Measurements from ENCODE around the gene REM1. TPM values are rescaled to one million over a fixed set of nuclear protein-coding genes. Genes with fewer than 3 reads are reported as not detected.
"Not testable (repeated sequence)": the region's sequence is repeated elsewhere in the genome, so short reads cannot be mapped to it uniquely, and the experiment has no call there.

REM1 gene
- total and polyA plus RNA-seq, 2 of the 4 experiments (the other 2 are of a cell fraction), result not detected

DNA sequence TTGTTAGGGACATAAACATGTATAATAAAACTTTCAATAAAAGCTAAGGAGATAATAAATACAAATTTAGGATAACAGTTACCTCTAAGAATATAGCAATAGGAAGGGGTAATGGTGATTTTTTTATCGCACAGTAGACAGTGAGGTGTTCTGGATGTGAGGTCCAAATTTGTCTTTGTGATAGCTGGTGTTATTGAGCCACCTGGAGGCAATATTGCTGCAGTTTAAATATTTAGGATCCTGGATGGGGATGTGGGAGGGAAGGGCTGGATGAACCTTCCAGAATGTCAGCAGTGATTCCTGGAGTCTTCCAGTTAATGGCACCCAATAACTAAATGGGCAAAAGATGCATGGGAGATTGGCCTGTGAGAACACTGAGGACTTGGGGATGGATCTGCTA is 20.7 kb upstream of the REM1 start:
- H3K18ac ChIP-seq (ENCODE audit: low read depth, low read length), result no peak overlapping the region
- in situ Hi-C loops (cut with MboI; ENCODE audit: low sequenced_read_pairs) (no loop called here), intact Hi-C loops (cut with micrococcal nuclease) (no loop called here), dilution Hi-C loops (cut with HindIII; ENCODE audit: low sequenced_read_pairs, unreplicated experiment) (no loop called here)
- no peak overlapping the region for H3K9ac ChIP-seq (ENCODE audit: low read depth, low read length)
- no peak overlapping the region for H3K4ac ChIP-seq (ENCODE audit: low read depth, low read length)
- H2BK5ac ChIP-seq (ENCODE audit: low read depth, low read length, poor library complexity, severe bottlenecking), result no peak overlapping the region
- H2BK120ac ChIP-seq (ENCODE audit: low read depth, low read length), result no peak overlapping the region
- H3K79me1 ChIP-seq (ENCODE audit: low read depth in 1 of 2, low read length in 2 of 2), result no peaks in the 10 kb centered on the region
- no peak overlapping the region for H2AK5ac ChIP-seq (ENCODE audit: low read depth, low read length)
- 0 out of 2 replicates have a peak, but pooled peaks cover 1% of the 10 kb centered on the region for H3K27me3 ChIP-seq (ENCODE audit: control insufficient read depth, insufficient read depth, low read length)
- no peak overlapping the region for H3K27ac ChIP-seq (ENCODE audit: insufficient read depth, low read length)
- no peak overlapping the region for H2BK20ac ChIP-seq (ENCODE audit: low read depth, low read length)
- no peaks in the 10 kb centered on the region for H4K20me1 ChIP-seq (ENCODE audit: insufficient read depth, low read length)
- TF ChIP-seq FOS (IDR thresholded peaks at IDR 0.05; ENCODE audit: low read depth, low read length) (no peak), MXI1 (IDR thresholded peaks at IDR 0.05; ENCODE audit: borderline replicate concordance, low read depth, low read length) (no peak)
- no peak overlapping the region for H3K4me2 ChIP-seq (ENCODE audit: low read depth, low read length)
- no peak overlapping the region for H4K8ac ChIP-seq (ENCODE audit: low read depth in 2 of 2, low read length in 2 of 2)
- ATAC-seq (ENCODE audit: low read depth) (no peak), DNase-seq (no peak)
- POLR2A ChIA-PET (ENCODE audit: unreplicated experiment), result no interaction called here
- no CpG with 5 or more reads among the region's 1 CpG for WGBS, 2 experiments (ENCODE audit: extremely low coverage in 2 of 2, insufficient read length in 1 of 2)
- no peak overlapping the region for H3K14ac ChIP-seq (replicated peaks; ENCODE audit: low read depth, low read length)
- no peak overlapping the region for H2AK9ac ChIP-seq (replicated peaks; ENCODE audit: low read depth, low read length, poor library complexity)
- H3K23ac ChIP-seq (ENCODE audit: low read depth, low read length), result no peak overlapping the region
- H4K91ac ChIP-seq (ENCODE audit: insufficient read depth, low read depth, low read length), result no peak overlapping the region
- CTCF ChIA-PET, result no interaction called here
- H2AFZ ChIP-seq (replicated peaks; ENCODE audit: low read length, poor library complexity), result no peak overlapping the region
- no peak overlapping the region for H2BK15ac ChIP-seq (ENCODE audit: low read depth, low read length)
- H3K9me1 ChIP-seq (ENCODE audit: insufficient read depth, low read length), result no peaks in the 10 kb centered on the region
- H3K4me1 ChIP-seq (ENCODE audit: control insufficient read depth, insufficient read depth, low read length), result no peaks in the 10 kb centered on the region
- no peaks in the 10 kb centered on the region for H3K9me3 ChIP-seq (ENCODE audit: control insufficient read depth, insufficient read depth, low read length)
- BruUV-seq (replicated peaks), result no TSS peak
- H3K56ac ChIP-seq (ENCODE audit: extremely low read depth, insufficient read depth, low read length), result no peak overlapping the region
- no peak overlapping the region for H3K4me3 ChIP-seq (ENCODE audit: insufficient read depth, low read depth, low read length)
- no peak overlapping the region for H4K5ac ChIP-seq (ENCODE audit: low read depth, low read length)
- H3K36me3 ChIP-seq (ENCODE audit: control insufficient read depth, insufficient read depth, low read length), result no peaks in the 10 kb centered on the region

- H2AK9ac ChIP-seq (replicated peaks; ENCODE audit: low read depth, low read length, poor library complexity); H3K36me3 ChIP-seq (ENCODE audit: control insufficient read depth, insufficient read depth, low read length); H2BK120ac ChIP-seq (ENCODE audit: low read depth, low read length); BruUV-seq (replicated peaks); H2BK20ac ChIP-seq (ENCODE audit: low read depth, low read length); H3K4me1 ChIP-seq (ENCODE audit: control insufficient read depth, insufficient read depth, low read length); H3K4ac ChIP-seq (ENCODE audit: low read depth, low read length); H3K27ac ChIP-seq (ENCODE audit: insufficient read depth, low read length); H3K9me3 ChIP-seq (ENCODE audit: control insufficient read depth, insufficient read depth, low read length); CTCF ChIA-PET; H3K9me1 ChIP-seq (ENCODE audit: insufficient read depth, low read length); H2AFZ ChIP-seq (replicated peaks; ENCODE audit: low read length, poor library complexity); in situ Hi-C loops (cut with MboI; ENCODE audit: low sequenced_read_pairs); H2BK5ac ChIP-seq (ENCODE audit: low read depth, low read length, poor library complexity, severe bottlenecking); H3K14ac ChIP-seq (replicated peaks; ENCODE audit: low read depth, low read length); POLR2A ChIA-PET (ENCODE audit: unreplicated experiment); H3K4me3 ChIP-seq (ENCODE audit: insufficient read depth, low read depth, low read length); H3K79me1 ChIP-seq (ENCODE audit: low read depth in 1 of 2, low read length in 2 of 2); intact Hi-C loops (cut with micrococcal nuclease); H3K4me2 ChIP-seq (ENCODE audit: low read depth, low read length); H4K91ac ChIP-seq (ENCODE audit: insufficient read depth, low read depth, low read length); H3K56ac ChIP-seq (ENCODE audit: extremely low read depth, insufficient read depth, low read length); H2AK5ac ChIP-seq (ENCODE audit: low read depth, low read length); H2BK15ac ChIP-seq (ENCODE audit: low read depth, low read length); H3K23ac ChIP-seq (ENCODE audit: low read depth, low read length); H4K20me1 ChIP-seq (ENCODE audit: insufficient read depth, low read length); H3K9ac ChIP-seq (ENCODE audit: low read depth, low read length); H4K8ac ChIP-seq (ENCODE audit: low read depth in 2 of 2, low read length in 2 of 2); dilution Hi-C loops (cut with HindIII; ENCODE audit: low sequenced_read_pairs, unreplicated experiment); ATAC-seq (ENCODE audit: low read depth); H3K18ac ChIP-seq (ENCODE audit: low read depth, low read length); H4K5ac ChIP-seq (ENCODE audit: low read depth, low read length); DNase-seq: not testable (repeated sequence)
- no CpG with 5 or more reads among the region's 33 CpGs for WGBS, 2 experiments (ENCODE audit: extremely low coverage in 2 of 2, insufficient read length in 1 of 2)
- peaks cover 21% of the 10 kb centered on the region for H3K27me3 ChIP-seq (ENCODE audit: control insufficient read depth, insufficient read depth, low read length)
Observed at GRCh38 chr20:31470946-31471345, 4.1 kb upstream of the REM1 start.

All from IMR-90 (cell line).